Effector CD4-positive, alpha-beta T cell (primary cell): ENCODE results near the gene PLD2.
"Not testable (repeated sequence)": the region's sequence is repeated elsewhere in the genome, so short reads cannot be mapped to it uniquely, and the experiment has no call there.

ENCODE experiments used
- DNase-seq: peaks from one replicate; pipeline ENCODE4 v3.0.0-alpha.2; 2020

PLD2 gene

GRCh38 chr17:4858068-4858881 lies 51.3 kb downstream of the PLD2 start:
- no peak for DNase-seq

- no peak for DNase-seq
Observed at GRCh38 chr17:4858882-4859260, 51.9 kb downstream of the PLD2 start.

- no peak for DNase-seq
Observed at GRCh38 chr17:4859816-4860625, 53.1 kb downstream of the PLD2 start.

- no peak for DNase-seq
Observed at GRCh38 chr17:4860651-4861050, 53.7 kb downstream of the PLD2 start.

- no peak for DNase-seq
Observed at GRCh38 chr17:4861052-4861451, 54.1 kb downstream of the PLD2 start.

- no peak for DNase-seq
Observed at GRCh38 chr17:4862720-4863119, 55.8 kb downstream of the PLD2 start.

GRCh38 chr17:4863321-4863720 lies 56.4 kb downstream of the PLD2 start:
- no peak for DNase-seq

- DNase-seq = not testable (repeated sequence)
Observed at GRCh38 chr17:4867535-4867934, 60.6 kb downstream of the PLD2 start.

- DNase-seq = not testable (repeated sequence)
Observed at GRCh38 chr17:4869058-4869998, 62.4 kb downstream of the PLD2 start.

GRCh38 chr17:4870855-4871254 lies 63.9 kb downstream of the PLD2 start:
- DNase-seq = no peak

- no peak for DNase-seq
Observed at GRCh38 chr17:4872786-4873185, 65.8 kb downstream of the PLD2 start.
